Endothelial cell of umbilical vein (primary cell): ENCODE data around the gene HOXD4. TPM values are rescaled to one million over a fixed set of nuclear protein-coding genes. Genes with fewer than 3 reads are reported as not detected.
A peak's percentile ranks its signal among the peaks of the same experiment; 100 is the strongest.

ENCODE experiments used
- BruUV-seq: library from RNA; stranded (reverse); fragments of 400-500 nt; replicated peaks from 2 replicates; lab custom pipeline; 2021; lab: Mats Ljungman, UMichigan
- CTCF ChIA-PET: fragments of 300-600, 350-600 bp; sonication (Branson Sonifier 250); formaldehyde crosslinking; loops from one replicate; lab custom pipeline; 2021; ENCODE audit warnings: antibody characterized with exemption, inconsistent platforms; lab: Charles Lee
- POLR2A ChIA-PET: fragments of 300-600, 350-600 bp; sonication (Branson Sonifier 250); formaldehyde crosslinking; loops from one replicate; lab custom pipeline; 2021; ENCODE audit warnings: antibody characterized with exemption, inconsistent platforms; lab: Charles Lee
- DNase-seq: peaks from one replicate; pipeline ENCODE4 v3.0.0-alpha.2; 2011; ENCODE audit warnings: low read depth, low spot score
- FAIRE-seq: peaks from 2 replicates; lab custom pipeline; 2011; peaks lifted over from hg19 to GRCh38; lab: Jason Lieb, UNC
- H2AFZ ChIP-seq: 2 replicates; pipeline ENCODE4 v1.6.0; 2012; ENCODE audit warnings: low read depth, low read length, control low read depth, inconsistent platforms
- H3K27ac ChIP-seq: 2 replicates; pipeline ENCODE4 v1.5.1; 2011; ENCODE audit warnings: low read depth, mild to moderate bottlenecking, control low read depth, low read length, moderate library complexity; ENCODE audit not compliant: insufficient read depth
- H3K27me3 ChIP-seq, 2 experiments: 2 replicates each; pipeline versions ENCODE4 v1.6.0 to v1.6.1; 2011; ENCODE audit warnings: low read length in 2 of 2, mixed read lengths in 1 of 2; ENCODE audit not compliant: control insufficient read depth in 2 of 2, insufficient read depth in 2 of 2
- H3K36me3 ChIP-seq, 2 experiments: 2 replicates in 1 of 2; 3 replicates in 1 of 2; pipeline ENCODE4 v1.5.1; 2011; ENCODE audit warnings: low read length in 2 of 2, mild to moderate bottlenecking in 1 of 2, moderate library complexity in 1 of 2; ENCODE audit not compliant: control insufficient read depth in 2 of 2, insufficient read depth in 2 of 2; ENCODE audit errors: extremely low read depth in 1 of 2
- H3K4me1 ChIP-seq: 3 replicates; pipeline ENCODE4 v1.5.1; 2011; ENCODE audit warnings: mild to moderate bottlenecking, low read length; ENCODE audit not compliant: control insufficient read depth, insufficient read depth; ENCODE audit errors: extremely low read depth
- H3K4me2 ChIP-seq: 2 replicates; pipeline ENCODE4 v1.6.1; 2011; ENCODE audit warnings: low read length, control low read depth, mixed read lengths; ENCODE audit not compliant: insufficient read depth
- H3K4me3 ChIP-seq, 3 experiments: fragments of 200-600 bp in 1 of 3; sonication (generic), shearing (Covaris generic) in 1 of 3; replicated peaks in 1 of 3; 2 replicates each; pipeline ENCODE4 v1.5.1; 2011 to 2016; ENCODE audit warnings: control low read depth in 3 of 3, low read length in 3 of 3, mild to moderate bottlenecking in 2 of 3, inconsistent platforms in 1 of 3, low read depth in 1 of 3, moderate library complexity in 1 of 3; ENCODE audit not compliant: insufficient read depth in 1 of 3
- H3K79me2 ChIP-seq: 2 replicates; pipeline ENCODE4 v1.6.0; 2012; ENCODE audit warnings: low read length, inconsistent platforms; ENCODE audit not compliant: control insufficient read depth, insufficient read depth
- H3K9ac ChIP-seq: replicated peaks from 2 replicates; pipeline ENCODE3; 2011; ENCODE audit warnings: low read length, control low read depth; ENCODE audit not compliant: insufficient read depth; ENCODE audit errors: extremely low read depth
- H3K9me1 ChIP-seq: replicated peaks from 3 replicates; pipeline ENCODE4 v1.6.0; 2011; ENCODE audit warnings: mild to moderate bottlenecking, low read length; ENCODE audit not compliant: control insufficient read depth, insufficient read depth; ENCODE audit errors: extremely low read depth
- H3K9me3 ChIP-seq: replicated peaks from 2 replicates; pipeline ENCODE4 v1.5.1; 2012; ENCODE audit warnings: low read length, inconsistent platforms; ENCODE audit not compliant: control insufficient read depth, insufficient read depth
- H4K20me1 ChIP-seq: replicated peaks from 2 replicates; pipeline ENCODE3; 2011; ENCODE audit warnings: mild to moderate bottlenecking, low read length; ENCODE audit not compliant: control insufficient read depth, insufficient read depth; ENCODE audit errors: extremely low read depth
- EZH2 ChIP-seq: IDR thresholded peaks from 2 replicates; pipeline ENCODE4 v1.6.1; 2012; ENCODE audit warnings: borderline replicate concordance, low read depth, mild to moderate bottlenecking, moderate library complexity, low read length, inconsistent platforms; ENCODE audit not compliant: severe bottlenecking
- FOS ChIP-seq: IDR thresholded peaks from 2 replicates; pipeline ENCODE4 v1.6.1; 2011; ENCODE audit warnings: mild to moderate bottlenecking, low read length, moderate library complexity, borderline replicate concordance; ENCODE audit not compliant: insufficient read depth
- GATA2 ChIP-seq: IDR thresholded peaks from 2 replicates; pipeline ENCODE4 v1.7.0; 2011; ENCODE audit warnings: low read depth, mild to moderate bottlenecking, moderate library complexity, mixed read lengths, low read length; ENCODE audit not compliant: insufficient read length, insufficient read depth
- JUN ChIP-seq: IDR thresholded peaks from 2 replicates; pipeline ENCODE4 v1.6.1; 2011; ENCODE audit warnings: borderline replicate concordance, low read depth; ENCODE audit not compliant: insufficient read length, insufficient read depth
- MYC ChIP-seq: IDR thresholded peaks from one replicate; pipeline ENCODE4 v1.6.1; 2011; ENCODE audit warnings: mild to moderate bottlenecking, low read depth, low read length
- POLR2A ChIP-seq: IDR thresholded peaks from 2 replicates; pipeline ENCODE4 v1.6.1; 2012; ENCODE audit warnings: low read depth, mild to moderate bottlenecking, control low read depth, low read length
- POLR2AphosphoS5 ChIP-seq: IDR thresholded peaks from 2 replicates; pipeline ENCODE4 v1.6.1; 2012; ENCODE audit warnings: low read depth, mild to moderate bottlenecking, control low read depth, low read length, moderate library complexity; ENCODE audit not compliant: insufficient read depth
- dilution Hi-C: fragments of 300-500 bp; cut with MboI; formaldehyde crosslinking; loops from one replicate; pipeline ENCODE4 v1.15.0; 2019; ENCODE audit warnings: low sequenced_read_pairs; ENCODE audit not compliant: extremely low pct_ligation_motif_present
- intact Hi-C: fragments of 100-400 bp; cut with micrococcal nuclease; formaldehyde crosslinking; loops from one replicate; pipeline ENCODE4 v1.10.0; 2022
- polyA plus RNA-seq, 4 experiments: library from polyadenylated mRNA; depleted of rRNA in 3 of 4; stranded (reverse) in 3 of 4; unstranded in 1 of 4; fragments of >200 nt; gene quantifications; 2 replicates each; pipeline versions ENCODE4 v1.2.1 to v1.2.3, GENCODE V29; 2011 to 2012; ENCODE audit warnings: missing spikeins in 1 of 4
- total RNA-seq: library from RNA; stranded (reverse); gene quantifications from 2 replicates; pipeline ENCODE4 v1.2.3, GENCODE V29; 2021
- TF ChIP-seq, protein P1 (sequence below): IDR thresholded peaks from 2 replicates; pipeline ENCODE4 v1.6.1; 2011; ENCODE audit not compliant: insufficient read depth, insufficient read length

Gene HOXD4
- total and polyA plus RNA-seq, 2 donors (not counting 3 experiments of a cell fraction or from before 2014, with no cell fraction given) = 7.6 to 13.7 TPM

DNA sequence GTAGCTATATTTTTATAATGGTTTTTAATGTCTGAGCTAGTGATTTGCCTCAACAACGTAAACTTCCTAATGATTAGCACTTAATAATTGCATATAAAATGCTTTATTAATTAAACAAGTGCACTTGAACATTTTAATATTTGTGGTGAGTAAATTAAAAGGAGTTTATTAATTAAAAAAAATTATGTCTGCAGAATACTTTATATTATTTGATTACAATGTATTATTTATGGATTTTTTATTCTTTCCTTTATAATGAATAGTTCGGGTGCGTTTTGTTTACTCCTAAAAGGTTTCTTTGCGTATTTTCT lies 19.5 kb upstream of the HOXD4 start:
- H3K27ac ChIP-seq = peak overlapping the region; percentile 67
- FAIRE-seq (no peak), DNase-seq (no peak)
- BruUV-seq = no TSS peak
- peak overlapping the region; percentile 99 for H3K4me2 ChIP-seq
- intact Hi-C loops = loop anchor here (2.0 kb wide), 1 partner anchor 1081 kb away; the partner anchor contains the start of gene HNRNPA3
- H3K4me3 ChIP-seq = peak overlapping the region; percentile 43 to 93 (median 88)
- no peaks in the 10 kb centered on the region for H4K20me1 ChIP-seq
- ChIA-PET CTCF (interaction anchor here (1.0 to 10.1 kb wide), 16 partner anchors 8 to 1033 kb away, joined by 3 to 458 read pairs (median 5); partner anchors contain the start of gene HOXD9), POLR2A (interaction anchor here (0.9 to 2.0 kb wide), 3 partner anchors 422 to 505 kb away, joined by 3 to 11 read pairs (median 5); no protein-coding TSS in a partner anchor)
- peak overlapping the region; percentile 90 for H3K9ac ChIP-seq
- TF ChIP-seq EZH2 = no peak
- no peak for TF ChIP-seq POLR2AphosphoS5
- no peak for TF ChIP-seq GATA2
- TF ChIP-seq, protein P1, sequence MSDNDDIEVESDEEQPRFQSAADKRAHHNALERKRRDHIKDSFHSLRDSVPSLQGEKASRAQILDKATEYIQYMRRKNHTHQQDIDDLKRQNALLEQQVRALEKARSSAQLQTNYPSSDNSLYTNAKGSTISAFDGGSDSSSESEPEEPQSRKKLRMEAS = no peak
- TF ChIP-seq FOS = no peak
- no peak for TF ChIP-seq JUN
- TF ChIP-seq MYC = no peak
- TF ChIP-seq POLR2A = no peak
- H3K9me3 ChIP-seq = no peaks in the 10 kb centered on the region
- H3K4me1 ChIP-seq = peaks cover 52% of the 10 kb centered on the region
- H3K9me1 ChIP-seq = no peaks in the 10 kb centered on the region
- peaks cover 23% of the 10 kb centered on the region for H3K79me2 ChIP-seq
- no peaks in the 10 kb centered on the region for H3K27me3 ChIP-seq
- no peaks in the 10 kb centered on the region for H3K36me3 ChIP-seq
- dilution Hi-C loops = loop anchor here (25.0 kb wide), 1 partner anchor 505 kb away; no protein-coding TSS in a partner anchor
- no peak overlapping the region for H2AFZ ChIP-seq
